IMR-90 (cell line): Measurements from ENCODE around the gene GPR108. TPM values are rescaled to one million over a fixed set of nuclear protein-coding genes. Genes with fewer than 3 reads are reported as not detected.

Source experiments
- ATAC-seq: fragments of 200-7000 bp; cut with Tn5 transposase; 2 replicates; pipeline ENCODE4 v1.9.1; 2020; ENCODE audit warnings: low read depth, mild to moderate bottlenecking, moderate library complexity
- BruUV-seq: library from RNA; stranded (reverse); fragments of 400-500 nt; replicated peaks from 2 replicates; lab custom pipeline; 2021; lab: Mats Ljungman, UMichigan
- CTCF ChIA-PET: fragments of 300-600 bp; formaldehyde crosslinking; extraction: SDS; loops from one replicate; lab custom pipeline; 2021; ENCODE audit warnings: antibody characterized with exemption; lab: Yijun Ruan, JAX
- POLR2A ChIA-PET: fragments of 300-600 bp; sonication (Branson Sonifier 250); formaldehyde crosslinking; loops from one replicate; lab custom pipeline; 2022; ENCODE audit warnings: antibody characterized with exemption; ENCODE audit not compliant: unreplicated experiment; lab: Charles Lee
- DNase-seq: peaks from one replicate; pipeline ENCODE4 v3.0.0; 2013
- H2AFZ ChIP-seq: replicated peaks from 2 replicates; pipeline ENCODE3; 2013; ENCODE audit warnings: low read length, mild to moderate bottlenecking; ENCODE audit not compliant: poor library complexity
- H2AK5ac ChIP-seq: 2 replicates; pipeline ENCODE4 v1.6.1; 2013; ENCODE audit warnings: low read depth, low read length, inconsistent platforms
- H2AK9ac ChIP-seq: replicated peaks from 2 replicates; pipeline ENCODE3; 2013; ENCODE audit warnings: mild to moderate bottlenecking, low read depth, low read length, moderate library complexity; ENCODE audit not compliant: poor library complexity
- H2BK120ac ChIP-seq: 2 replicates; pipeline ENCODE4 v1.6.1; 2013; ENCODE audit warnings: low read depth, low read length, inconsistent platforms
- H2BK15ac ChIP-seq: 3 replicates; pipeline ENCODE4 v1.6.1; 2013; ENCODE audit warnings: low read depth, low read length, inconsistent platforms
- H2BK20ac ChIP-seq: 2 replicates; pipeline ENCODE4 v1.6.1; 2013; ENCODE audit warnings: low read depth, mild to moderate bottlenecking, inconsistent platforms, low read length, moderate library complexity
- H2BK5ac ChIP-seq: 2 replicates; pipeline ENCODE4 v1.6.1; 2013; ENCODE audit warnings: mild to moderate bottlenecking, low read depth, low read length, inconsistent platforms; ENCODE audit not compliant: poor library complexity, severe bottlenecking
- H3K14ac ChIP-seq: replicated peaks from 2 replicates; pipeline ENCODE4 v1.6.1; 2013; ENCODE audit warnings: low read depth, low read length, inconsistent platforms
- H3K18ac ChIP-seq: 2 replicates; pipeline ENCODE4 v1.6.1; 2013; ENCODE audit warnings: low read depth, low read length, control low read depth
- H3K23ac ChIP-seq: 2 replicates; pipeline ENCODE4 v1.6.1; 2013; ENCODE audit warnings: low read depth, low read length, inconsistent platforms
- H3K27ac ChIP-seq: 2 replicates; pipeline ENCODE4 v1.5.1; 2013; ENCODE audit warnings: mild to moderate bottlenecking, control low read depth, low read length; ENCODE audit not compliant: insufficient read depth
- H3K27me3 ChIP-seq: 2 replicates; pipeline ENCODE4 v1.6.1; 2013; ENCODE audit warnings: low read length; ENCODE audit not compliant: control insufficient read depth, insufficient read depth
- H3K36me3 ChIP-seq: 2 replicates; pipeline ENCODE4 v1.6.1; 2013; ENCODE audit warnings: low read length, mixed read lengths; ENCODE audit not compliant: control insufficient read depth, insufficient read depth
- H3K4ac ChIP-seq: 2 replicates; pipeline ENCODE4 v1.6.1; 2013; ENCODE audit warnings: low read depth, low read length, inconsistent platforms
- H3K4me1 ChIP-seq: 2 replicates; pipeline ENCODE4 v1.6.1; 2013; ENCODE audit warnings: low read length, mixed read lengths; ENCODE audit not compliant: control insufficient read depth, insufficient read depth
- H3K4me2 ChIP-seq: 2 replicates; pipeline ENCODE4 v1.6.1; 2013; ENCODE audit warnings: low read depth, mild to moderate bottlenecking, control low read depth, low read length, moderate library complexity
- H3K4me3 ChIP-seq: 2 replicates; pipeline ENCODE4 v1.5.1; 2013; ENCODE audit warnings: low read depth, mild to moderate bottlenecking, control low read depth, low read length, moderate library complexity; ENCODE audit not compliant: insufficient read depth
- H3K56ac ChIP-seq: 2 replicates; pipeline ENCODE4 v1.6.1; 2013; ENCODE audit warnings: low read length, inconsistent platforms; ENCODE audit not compliant: insufficient read depth; ENCODE audit errors: extremely low read depth
- H3K79me1 ChIP-seq, 2 experiments: 2 replicates each; pipeline ENCODE4 v1.6.1; 2013; ENCODE audit warnings: low read length in 2 of 2, inconsistent platforms in 1 of 2, low read depth in 1 of 2
- H3K9ac ChIP-seq: 2 replicates; pipeline ENCODE4 v1.6.1; 2013; ENCODE audit warnings: low read depth, low read length, control low read depth
- H3K9me1 ChIP-seq: 2 replicates; pipeline ENCODE4 v1.6.1; 2013; ENCODE audit warnings: low read length, inconsistent platforms; ENCODE audit not compliant: insufficient read depth
- H3K9me3 ChIP-seq: 2 replicates; pipeline ENCODE4 v1.6.1; 2013; ENCODE audit warnings: low read length; ENCODE audit not compliant: control insufficient read depth, insufficient read depth
- H4K20me1 ChIP-seq: 2 replicates; pipeline ENCODE4 v1.6.1; 2013; ENCODE audit warnings: low read length, inconsistent platforms; ENCODE audit not compliant: insufficient read depth
- H4K5ac ChIP-seq: 2 replicates; pipeline ENCODE4 v1.6.1; 2013; ENCODE audit warnings: mild to moderate bottlenecking, low read depth, low read length, control low read depth
- H4K8ac ChIP-seq, 2 experiments: 2 replicates each; pipeline ENCODE4 v1.6.1; 2013; ENCODE audit warnings: low read depth in 2 of 2, low read length in 2 of 2, control low read depth in 1 of 2, inconsistent platforms in 1 of 2
- H4K91ac ChIP-seq: 2 replicates; pipeline ENCODE4 v1.6.1; 2013; ENCODE audit warnings: low read depth, low read length, inconsistent platforms; ENCODE audit not compliant: insufficient read depth
- BHLHE40 ChIP-seq: fragments of 150-350 bp; IDR thresholded peaks from 2 replicates; pipeline ENCODE4 v1.6.1; 2016; ENCODE audit warnings: mild to moderate bottlenecking, low read depth, low read length
- CTCF ChIP-seq: conservative IDR thresholded peaks from 2 replicates; pipeline ENCODE4 v1.5.1; 2012; ENCODE audit warnings: mild to moderate bottlenecking, low read depth, low read length, improper control_type of control experiment
- FOS ChIP-seq: fragments of 150-350 bp; IDR thresholded peaks from 2 replicates; pipeline ENCODE4 v1.6.1; 2016; ENCODE audit warnings: low read depth, low read length
- MAFK ChIP-seq: IDR thresholded peaks from 2 replicates; pipeline ENCODE4 v1.6.1; 2012; ENCODE audit warnings: low read depth, low read length, improper control_type of control experiment
- MAZ ChIP-seq: IDR thresholded peaks from 2 replicates; pipeline ENCODE4 v1.6.1; 2012; ENCODE audit warnings: low read depth, mild to moderate bottlenecking, low read length, improper control_type of control experiment, moderate library complexity, borderline replicate concordance
- MXI1 ChIP-seq: IDR thresholded peaks from 2 replicates; pipeline ENCODE4 v1.6.1; 2012; ENCODE audit warnings: low read depth, mild to moderate bottlenecking, low read length, moderate library complexity, borderline replicate concordance
- NFE2L2 ChIP-seq: fragments of 150-350 bp; IDR thresholded peaks from 2 replicates; pipeline ENCODE4 v1.6.1; 2016; ENCODE audit warnings: low read depth, mild to moderate bottlenecking, low read length
- RAD21 ChIP-seq: IDR thresholded peaks from 2 replicates; pipeline ENCODE4 v1.6.1; 2012; ENCODE audit warnings: low read length, improper control_type of control experiment
- RFX5 ChIP-seq: IDR thresholded peaks from 2 replicates; pipeline ENCODE4 v1.8.0; 2012; ENCODE audit warnings: low read depth, mild to moderate bottlenecking, low read length, moderate library complexity
- SMC3 ChIP-seq: fragments of 150-350 bp; IDR thresholded peaks from 2 replicates; pipeline ENCODE4 v1.6.1; 2016; ENCODE audit warnings: low read depth, mild to moderate bottlenecking, antibody characterized with exemption, low read length, moderate library complexity
- USF2 ChIP-seq: fragments of 150-350 bp; IDR thresholded peaks from 2 replicates; pipeline ENCODE4 v1.6.1; 2017; ENCODE audit warnings: mild to moderate bottlenecking, antibody characterized with exemption, low read length, low read depth
- WGBS, 2 experiments: methylation state at CpG; one replicate each; pipeline versions ENCODE4 v1.1.5 to v1.1.7; 2013; ENCODE audit warnings: missing lambda C conversion rate in 2 of 2; ENCODE audit not compliant: insufficient read length in 1 of 2; ENCODE audit errors: extremely low coverage in 2 of 2; 5-methylcytosine and 5-hydroxymethylcytosine counted together
- dilution Hi-C: fragments of 300-500 bp; cut with HindIII; formaldehyde crosslinking; loops from one replicate; pipeline ENCODE4 v1.14.3; 2018; ENCODE audit warnings: low sequenced_read_pairs; ENCODE audit not compliant: unreplicated experiment
- in situ Hi-C: fragments of 300-500 bp; cut with MboI; formaldehyde crosslinking; loops from 3 replicates; pipeline ENCODE4 v1.14.3; 2019; ENCODE audit warnings: low sequenced_read_pairs, inconsistent platforms, mixed read lengths
- intact Hi-C: fragments of 100-400 bp; cut with micrococcal nuclease; formaldehyde crosslinking; loops from 2 replicates; pipeline ENCODE4 v1.10.0; 2022
- polyA plus RNA-seq, 3 experiments: library from polyadenylated mRNA; depleted of rRNA; stranded (reverse); fragments of >200 nt; gene quantifications; 2 replicates each; pipeline ENCODE4 v1.2.3, GENCODE V29; 2012; ENCODE audit warnings: low replicate concordance in 1 of 3
- total RNA-seq: library from RNA; depleted of rRNA; stranded (reverse); fragments of >200 nt; gene quantifications from 2 replicates; pipeline ENCODE4 v1.2.3, GENCODE V29; 2012

GPR108 gene
- total and polyA plus RNA-seq, 2 of the 4 experiments (the other 2 are of a cell fraction): 28.0 to 38.9 TPM

GRCh38 chr19:6696239-6696820 is 41.0 kb downstream of the GPR108 start:
- H3K4ac ChIP-seq: no peak overlapping the region
- H3K4me2 ChIP-seq: no peak overlapping the region
- no peak overlapping the region for H2BK120ac ChIP-seq
- H3K4me1 ChIP-seq: no peaks in the 10 kb centered on the region
- no peak overlapping the region for H2AFZ ChIP-seq
- no peak overlapping the region for H2AK9ac ChIP-seq
- intact Hi-C loops: no loop called here
- H2BK20ac ChIP-seq: no peak overlapping the region
- no TSS peak for BruUV-seq
- no peaks in the 10 kb centered on the region for H4K20me1 ChIP-seq
- ATAC-seq (no peak), DNase-seq (no peak)
- H3K4me3 ChIP-seq: no peak overlapping the region
- H4K91ac ChIP-seq: no peak overlapping the region
- no peak overlapping the region for H3K14ac ChIP-seq
- dilution Hi-C loops: no loop called here
- no peak overlapping the region for H3K27ac ChIP-seq
- H2BK15ac ChIP-seq: no peak overlapping the region
- POLR2A ChIA-PET: no interaction called here
- no peaks in the 10 kb centered on the region for H3K36me3 ChIP-seq
- no peak for TF ChIP-seq BHLHE40
- no peak for TF ChIP-seq MAZ
- no peak for TF ChIP-seq SMC3
- no peak for TF ChIP-seq USF2
- TF ChIP-seq FOS: no peak
- TF ChIP-seq RFX5: no peak
- no peak for TF ChIP-seq NFE2L2
- TF ChIP-seq RAD21: no peak
- TF ChIP-seq MAFK: no peak
- TF ChIP-seq CTCF: no peak
- TF ChIP-seq MXI1: no peak
- no peaks in the 10 kb centered on the region for H3K27me3 ChIP-seq
- in situ Hi-C loops: no loop called here
- peaks cover 15% of the 10 kb centered on the region; the same call in 1 of the 2 replicates for H3K9me3 ChIP-seq
- no peak overlapping the region for H4K5ac ChIP-seq
- no CpG with 5 or more reads among the region's 18 CpGs for WGBS, 2 experiments
- H2AK5ac ChIP-seq: no peak overlapping the region
- no peak overlapping the region for H4K8ac ChIP-seq
- H3K79me1 ChIP-seq: no peaks in the 10 kb centered on the region
- H3K9me1 ChIP-seq: no peaks in the 10 kb centered on the region
- no peak overlapping the region for H3K18ac ChIP-seq
- H2BK5ac ChIP-seq: no peak overlapping the region
- H3K56ac ChIP-seq: no peak overlapping the region
- CTCF ChIA-PET: no interaction called here
- H3K9ac ChIP-seq: no peak overlapping the region
- H3K23ac ChIP-seq: no peak overlapping the region
